Effector memory CD4-positive, alpha-beta T cell (primary cell): Measurements from ENCODE around the gene TOMM40.
A peak's percentile ranks its signal among the peaks of the same experiment; 100 is the strongest.

Source experiments
- DNase-seq, 3 donors: peaks; one replicate each; pipeline ENCODE4 v3.0.0-alpha.2; 2020
- H3K27ac ChIP-seq: 2 replicates; pipeline ENCODE4 v1.7.0; 2013; ENCODE audit warnings: mild to moderate bottlenecking, low read length, moderate library complexity; ENCODE audit not compliant: insufficient read depth, poor library complexity, severe bottlenecking
- H3K27me3 ChIP-seq: replicated peaks from 2 replicates; pipeline ENCODE4 v1.7.0; 2013; ENCODE audit warnings: mild to moderate bottlenecking, low read length; ENCODE audit not compliant: insufficient read depth, control insufficient read depth, poor library complexity, severe bottlenecking
- H3K36me3 ChIP-seq: 2 replicates; pipeline ENCODE4 v1.7.0; 2013; ENCODE audit warnings: mild to moderate bottlenecking, low read length, moderate library complexity; ENCODE audit not compliant: control insufficient read depth, insufficient read depth
- H3K4me1 ChIP-seq: 2 replicates; pipeline ENCODE4 v1.7.0; 2013; ENCODE audit warnings: low read length, mild to moderate bottlenecking; ENCODE audit not compliant: control insufficient read depth, insufficient read depth, poor library complexity, severe bottlenecking
- H3K4me3 ChIP-seq: 2 replicates; pipeline ENCODE4 v1.7.0; 2013; ENCODE audit warnings: low read length, low read depth, mild to moderate bottlenecking; ENCODE audit not compliant: insufficient read depth, poor library complexity, severe bottlenecking
- H3K9me3 ChIP-seq: 2 replicates; pipeline ENCODE4 v1.7.0; 2013; ENCODE audit warnings: mild to moderate bottlenecking, low read length, moderate library complexity; ENCODE audit not compliant: control insufficient read depth

The TOMM40 gene

GRCh38 chr19:44894946-44895345, 3.9 kb downstream of the TOMM40 start:
- Histone ChIP-seq H3K4me1 (peaks cover 10% of the 10 kb centered on the region), H3K36me3 (peaks cover 59% of the 10 kb centered on the region), H3K27ac (no peak overlapping the region), H3K27me3 (no peaks in the 10 kb centered on the region), H3K4me3 (no peak overlapping the region), H3K9me3 (no peaks in the 10 kb centered on the region)
- no peak for DNase-seq

- no peaks in the 10 kb centered on the region for H3K27me3 ChIP-seq
- no peaks in the 10 kb centered on the region for H3K9me3 ChIP-seq
- H3K27ac ChIP-seq: no peak overlapping the region
- peaks cover 79% of the 10 kb centered on the region for H3K36me3 ChIP-seq
- H3K4me1 ChIP-seq: no peaks in the 10 kb centered on the region
- H3K4me3 ChIP-seq: no peak overlapping the region
- DNase-seq: no peak
Observed at GRCh38 chr19:44897835-44898234, 6.8 kb downstream of the TOMM40 start.

- DNase-seq: no peak
- H3K27me3 ChIP-seq: peaks cover 4% of the 10 kb centered on the region
- H3K36me3 ChIP-seq: peaks cover 56% of the 10 kb centered on the region
- no peaks in the 10 kb centered on the region for H3K9me3 ChIP-seq
- H3K4me3 ChIP-seq: no peak overlapping the region
- H3K4me1 ChIP-seq: no peaks in the 10 kb centered on the region
- H3K27ac ChIP-seq: no peak overlapping the region
Observed at GRCh38 chr19:44900328-44901244, 9.5 kb downstream of the TOMM40 start.

GRCh38 chr19:44903216-44903601, 12.2 kb downstream of the TOMM40 start:
- Histone ChIP-seq H3K27ac (no peak overlapping the region), H3K4me1 (no peaks in the 10 kb centered on the region), H3K9me3 (no peaks in the 10 kb centered on the region), H3K27me3 (peaks cover 15% of the 10 kb centered on the region), H3K36me3 (peaks cover 30% of the 10 kb centered on the region), H3K4me3 (no peak overlapping the region)
- no peak for DNase-seq

GRCh38 chr19:44903602-44904425, 12.8 kb downstream of the TOMM40 start:
- Histone ChIP-seq H3K4me3 (no peak overlapping the region), H3K4me1 (no peaks in the 10 kb centered on the region)
- DNase-seq: peak; percentile 48 to 59 (median 49)

GRCh38 chr19:44904426-44904994, 13.5 kb downstream of the TOMM40 start:
- DNase-seq: no peak
- no peak overlapping the region for H3K4me3 ChIP-seq
- peaks cover 25% of the 10 kb centered on the region for H3K36me3 ChIP-seq
- H3K27me3 ChIP-seq: peaks cover 15% of the 10 kb centered on the region
- H3K4me1 ChIP-seq: no peaks in the 10 kb centered on the region
- H3K9me3 ChIP-seq: no peaks in the 10 kb centered on the region
- no peak overlapping the region for H3K27ac ChIP-seq

More at GRCh38 chr19:44903602-44904425, 12.8 kb downstream of the TOMM40 start:
- Histone ChIP-seq H3K27ac (no peak overlapping the region), H3K27me3 (peaks cover 15% of the 10 kb centered on the region), H3K9me3 (no peaks in the 10 kb centered on the region), H3K36me3 (peaks cover 27% of the 10 kb centered on the region)

- Histone ChIP-seq H3K27me3 (peaks cover 15% of the 10 kb centered on the region), H3K9me3 (no peaks in the 10 kb centered on the region), H3K4me3 (no peak within 1 kb of the TSS), H3K27ac (no peak within 1 kb of the TSS), H3K4me1 (no peaks in the 10 kb centered on the region), H3K36me3 (peaks cover 14% of the 10 kb centered on the region)
- no peak for DNase-seq
Observed at GRCh38 chr19:44905437-44906160, 14.5 kb downstream of the TOMM40 start, which contains the start of gene APOE. TSS of gene APOE (plus strand) at chr19:44905796. CDS start at chr19:44906625, 829 bp downstream.

- Histone ChIP-seq H3K4me1 (no peaks in the 10 kb centered on the region), H3K4me3 (no peak overlapping the region), H3K27ac (no peak overlapping the region), H3K36me3 (peaks cover 2% of the 10 kb centered on the region), H3K27me3 (peaks cover 15% of the 10 kb centered on the region), H3K9me3 (no peaks in the 10 kb centered on the region)
- no peak for DNase-seq
Observed at GRCh38 chr19:44907613-44908012, 16.6 kb downstream of the TOMM40 start.

- H3K4me1 ChIP-seq: no peaks in the 10 kb centered on the region
Observed at GRCh38 chr19:44908074-44908835, 17.2 kb downstream of the TOMM40 start.

More at GRCh38 chr19:44908074-44908835, 17.2 kb downstream of the TOMM40 start:
- peaks cover 15% of the 10 kb centered on the region for H3K27me3 ChIP-seq
- no peak for DNase-seq
- H3K4me3 ChIP-seq: no peak overlapping the region
- no peaks in the 10 kb centered on the region for H3K36me3 ChIP-seq
- H3K9me3 ChIP-seq: no peaks in the 10 kb centered on the region
- H3K27ac ChIP-seq: no peak overlapping the region
